T-helper 2 cell treated with Interferon-gamma antibody and Interleukin-4, amounts not matched to agents 5 μg/mL and 100 μg/mL, for 36 hours (primary cell): ENCODE data around the gene ALG9.
"Not testable (repeated sequence)": the region's sequence is repeated elsewhere in the genome, so short reads cannot be mapped to it uniquely, and the experiment has no call there.

ENCODE experiments used
- DNase-seq: peaks from one replicate; pipeline ENCODE4 v3.0.0; 2021; ENCODE audit warnings: low spot score
- H3K27ac Mint-ChIP-seq: one replicate; pipeline ENCODE4 v1.8.0; 2021; ENCODE audit warnings: mild to moderate bottlenecking, mixed read lengths
- H3K27me3 Mint-ChIP-seq: one replicate; pipeline ENCODE4 v1.8.0; 2021; ENCODE audit warnings: low read depth, mixed read lengths
- H3K36me3 Mint-ChIP-seq: one replicate; pipeline ENCODE4 v1.8.0; 2021; ENCODE audit warnings: low read depth, mixed read lengths
- H3K4me1 Mint-ChIP-seq: one replicate; pipeline ENCODE4 v1.8.0; 2021; ENCODE audit warnings: low read depth, mixed read lengths
- H3K4me3 Mint-ChIP-seq: one replicate; pipeline ENCODE4 v1.8.0; 2022; ENCODE audit warnings: mild to moderate bottlenecking, moderate library complexity, mixed read lengths
- H3K9me3 Mint-ChIP-seq: one replicate; pipeline ENCODE4 v1.8.0; 2021; ENCODE audit warnings: mixed read lengths

Gene ALG9

GRCh38 chr11:111788051-111788450, 83.3 kb downstream of the ALG9 start:
- DNase-seq: no peak
- Mint-ChIP-seq H3K36me3 (peaks cover 13% of the 10 kb centered on the region), H3K27ac (no peak overlapping the region), H3K4me1 (no peaks in the 10 kb centered on the region), H3K27me3 (no peaks in the 10 kb centered on the region), H3K4me3 (no peak overlapping the region), H3K9me3 (no peaks in the 10 kb centered on the region)

GRCh38 chr11:111785886-111786412, 85.4 kb downstream of the ALG9 start:
- no peaks in the 10 kb centered on the region for H3K4me1 Mint-ChIP-seq
- H3K27me3 Mint-ChIP-seq: no peaks in the 10 kb centered on the region
- no peak for DNase-seq
- H3K27ac Mint-ChIP-seq: no peak overlapping the region
- peaks cover 13% of the 10 kb centered on the region for H3K36me3 Mint-ChIP-seq
- H3K4me3 Mint-ChIP-seq: no peak overlapping the region
- no peaks in the 10 kb centered on the region for H3K9me3 Mint-ChIP-seq

GRCh38 chr11:111785076-111785475, 86.3 kb downstream of the ALG9 start:
- Mint-ChIP-seq H3K4me3 (no peak overlapping the region), H3K27ac (no peak overlapping the region), H3K36me3 (peaks cover 13% of the 10 kb centered on the region), H3K9me3 (no peaks in the 10 kb centered on the region), H3K4me1 (no peaks in the 10 kb centered on the region), H3K27me3 (no peaks in the 10 kb centered on the region)
- DNase-seq: no peak

GRCh38 chr11:111784311-111784710, 87.1 kb downstream of the ALG9 start:
- not testable (repeated sequence) for H3K4me3 Mint-ChIP-seq, H3K4me1 Mint-ChIP-seq, H3K9me3 Mint-ChIP-seq, H3K27me3 Mint-ChIP-seq, H3K27ac Mint-ChIP-seq, DNase-seq
- peaks cover 13% of the 10 kb centered on the region for H3K36me3 Mint-ChIP-seq

- Mint-ChIP-seq H3K36me3 (peaks cover 13% of the 10 kb centered on the region), H3K9me3 (no peaks in the 10 kb centered on the region), H3K27me3 (no peaks in the 10 kb centered on the region), H3K4me1 (no peaks in the 10 kb centered on the region), H3K27ac (no peak overlapping the region), H3K4me3 (no peak overlapping the region)
- DNase-seq: no peak
Observed at GRCh38 chr11:111782109-111782741, 89.2 kb downstream of the ALG9 start.

GRCh38 chr11:111779118-111779517, 92.3 kb downstream of the ALG9 start:
- H3K36me3 Mint-ChIP-seq: peaks cover 3% of the 10 kb centered on the region
- no peak for DNase-seq
- no peaks in the 10 kb centered on the region for H3K4me1 Mint-ChIP-seq
- no peak overlapping the region for H3K4me3 Mint-ChIP-seq
- no peaks in the 10 kb centered on the region for H3K27me3 Mint-ChIP-seq
- no peak overlapping the region for H3K27ac Mint-ChIP-seq
- H3K9me3 Mint-ChIP-seq: no peaks in the 10 kb centered on the region

- H3K36me3 Mint-ChIP-seq: no peaks in the 10 kb centered on the region
- H3K4me3 Mint-ChIP-seq: no peak overlapping the region
- no peaks in the 10 kb centered on the region for H3K9me3 Mint-ChIP-seq
- H3K4me1 Mint-ChIP-seq: no peaks in the 10 kb centered on the region
- no peaks in the 10 kb centered on the region for H3K27me3 Mint-ChIP-seq
- no peak overlapping the region for H3K27ac Mint-ChIP-seq
- DNase-seq: no peak
Observed at GRCh38 chr11:111778047-111778558, 93.3 kb downstream of the ALG9 start.

GRCh38 chr11:111777094-111778046, 94.0 kb downstream of the ALG9 start:
- H3K4me1 Mint-ChIP-seq: no peaks in the 10 kb centered on the region
- H3K27ac Mint-ChIP-seq: no peak overlapping the region
- H3K9me3 Mint-ChIP-seq: no peaks in the 10 kb centered on the region
- no peak overlapping the region for H3K4me3 Mint-ChIP-seq
- H3K27me3 Mint-ChIP-seq: no peaks in the 10 kb centered on the region
- no peaks in the 10 kb centered on the region for H3K36me3 Mint-ChIP-seq
- no peak for DNase-seq

GRCh38 chr11:111776398-111777093, 94.8 kb downstream of the ALG9 start:
- no peaks in the 10 kb centered on the region for H3K27me3 Mint-ChIP-seq
- DNase-seq: no peak
- no peaks in the 10 kb centered on the region for H3K36me3 Mint-ChIP-seq
- H3K9me3 Mint-ChIP-seq: no peaks in the 10 kb centered on the region
- no peak overlapping the region for H3K27ac Mint-ChIP-seq
- H3K4me3 Mint-ChIP-seq: no peak overlapping the region
- no peaks in the 10 kb centered on the region for H3K4me1 Mint-ChIP-seq

- Mint-ChIP-seq H3K36me3 (no peaks in the 10 kb centered on the region), H3K9me3 (no peaks in the 10 kb centered on the region), H3K4me3 (no peak overlapping the region), H3K27me3 (no peaks in the 10 kb centered on the region), H3K27ac (no peak overlapping the region), H3K4me1 (no peaks in the 10 kb centered on the region)
- no peak for DNase-seq
Observed at GRCh38 chr11:111774955-111775710, 96.2 kb downstream of the ALG9 start.

- no peak for DNase-seq
- Mint-ChIP-seq H3K27me3 (no peaks in the 10 kb centered on the region), H3K4me1 (no peaks in the 10 kb centered on the region), H3K4me3 (no peak overlapping the region), H3K9me3 (no peaks in the 10 kb centered on the region), H3K27ac (no peak overlapping the region), H3K36me3 (no peaks in the 10 kb centered on the region)
Observed at GRCh38 chr11:111772535-111772934, 98.8 kb downstream of the ALG9 start.

GRCh38 chr11:111771205-111771604, 100.2 kb downstream of the ALG9 start:
- H3K4me1 Mint-ChIP-seq, H3K36me3 Mint-ChIP-seq, H3K27ac Mint-ChIP-seq, H3K4me3 Mint-ChIP-seq, H3K9me3 Mint-ChIP-seq, DNase-seq, H3K27me3 Mint-ChIP-seq: not testable (repeated sequence)

GRCh38 chr11:111770581-111771134, 100.7 kb downstream of the ALG9 start:
- DNase-seq: no peak
- Mint-ChIP-seq H3K27me3 (no peaks in the 10 kb centered on the region), H3K9me3 (no peaks in the 10 kb centered on the region), H3K4me3 (no peak overlapping the region), H3K27ac (no peak overlapping the region), H3K36me3 (no peaks in the 10 kb centered on the region), H3K4me1 (peaks cover 6% of the 10 kb centered on the region)
